Prostate gland (tissue), 2 donors: ENCODE results near the gene FHDC1. TPM values are rescaled to one million over a fixed set of nuclear protein-coding genes. Genes with fewer than 3 reads are reported as not detected.

Experiments
- DNase-seq: peaks from one replicate; pipeline ENCODE4 v3.0.0-alpha.2; 2019; ENCODE audit warnings: low spot score
- H3K27ac ChIP-seq, 2 donors: fragments of 200-600 bp; sonication (generic); 2 replicates each; pipeline ENCODE4 v1.5.1; 2017 to 2019
- H3K27me3 ChIP-seq: fragments of 200-600 bp; sonication (generic); replicated peaks from 2 replicates; pipeline ENCODE4 v1.5.1; 2019; ENCODE audit not compliant: insufficient read depth
- H3K36me3 ChIP-seq, 2 donors: fragments of 200-600 bp; sonication (generic); 1 replicate in 1 of 2; 2 replicates in 1 of 2; pipeline versions ENCODE4 v1.5.1 to v1.8.1; 2017 to 2019
- H3K4me1 ChIP-seq: fragments of 200-600 bp; sonication (generic); replicated peaks from 2 replicates; pipeline ENCODE4 v1.5.1; 2019
- H3K4me3 ChIP-seq, 2 donors: fragments of 200-600 bp; sonication (generic); 2 replicates each; pipeline ENCODE4 v1.5.1; 2017 to 2019
- H3K9me3 ChIP-seq: fragments of 200-600 bp; sonication (generic); 2 replicates; pipeline ENCODE4 v1.5.1; 2017
- CTCF ChIP-seq, 4 experiments: fragments of 200-600 bp in 2 of 4; fragments of 450-650 bp in 2 of 4; sonication (generic) in 2 of 4; IDR thresholded peaks; 1 replicate in 3 of 4; 2 replicates in 1 of 4; pipeline ENCODE4 v1.5.1; 2016 to 2019; ENCODE audit warnings: antibody characterized with exemption in 4 of 4, mild to moderate bottlenecking in 2 of 4, moderate library complexity in 2 of 4
- POLR2A ChIP-seq: fragments of 450-650 bp; IDR thresholded peaks from one replicate; pipeline ENCODE4 v1.6.1; 2016; ENCODE audit warnings: antibody characterized with exemption, mild to moderate bottlenecking
- POLR2AphosphoS5 ChIP-seq: sonication (generic); formaldehyde crosslinking; IDR thresholded peaks from one replicate; pipeline ENCODE4 v1.6.1; 2017; ENCODE audit warnings: antibody characterized with exemption
- WGBS: methylation state at CpG from one replicate; pipeline ENCODE4 v1.1.5; 2018; 5-methylcytosine and 5-hydroxymethylcytosine counted together
- intact Hi-C: fragments of 100-400 bp; cut with DNase I; formaldehyde crosslinking; loops from one replicate; pipeline ENCODE4 v1.14.2; 2022
- total RNA-seq, 2 donors: library from RNA; depleted of rRNA; stranded (reverse); fragments of >200 nt; gene quantifications; one replicate each; pipeline ENCODE4 v1.1.0, GENCODE V29; 2016

The FHDC1 gene
- total RNA-seq, 2 donors from 2014 or later: 11.0 to 15.3 TPM

- Histone ChIP-seq H3K9me3 (no peaks in the 10 kb centered on the region), H3K4me1 (no peaks in the 10 kb centered on the region), H3K36me3 (no peaks in the 10 kb centered on the region), H3K4me3 (no peak overlapping the region), H3K27ac (no peak overlapping the region), H3K27me3 (no peaks in the 10 kb centered on the region)
- intact Hi-C loops: no loop called here
- TF ChIP-seq POLR2AphosphoS5: no peak
- TF ChIP-seq POLR2A: no peak
- TF ChIP-seq CTCF (IDR thresholded peaks at IDR 0.05): no peak
- WGBS: 84% methylated on average over 9 of the region's 9 CpGs
- DNase-seq: no peak
These were observed 37.7 kb downstream of the FHDC1 start for GRCh38 chr4:152973629-152974467.

DNA sequence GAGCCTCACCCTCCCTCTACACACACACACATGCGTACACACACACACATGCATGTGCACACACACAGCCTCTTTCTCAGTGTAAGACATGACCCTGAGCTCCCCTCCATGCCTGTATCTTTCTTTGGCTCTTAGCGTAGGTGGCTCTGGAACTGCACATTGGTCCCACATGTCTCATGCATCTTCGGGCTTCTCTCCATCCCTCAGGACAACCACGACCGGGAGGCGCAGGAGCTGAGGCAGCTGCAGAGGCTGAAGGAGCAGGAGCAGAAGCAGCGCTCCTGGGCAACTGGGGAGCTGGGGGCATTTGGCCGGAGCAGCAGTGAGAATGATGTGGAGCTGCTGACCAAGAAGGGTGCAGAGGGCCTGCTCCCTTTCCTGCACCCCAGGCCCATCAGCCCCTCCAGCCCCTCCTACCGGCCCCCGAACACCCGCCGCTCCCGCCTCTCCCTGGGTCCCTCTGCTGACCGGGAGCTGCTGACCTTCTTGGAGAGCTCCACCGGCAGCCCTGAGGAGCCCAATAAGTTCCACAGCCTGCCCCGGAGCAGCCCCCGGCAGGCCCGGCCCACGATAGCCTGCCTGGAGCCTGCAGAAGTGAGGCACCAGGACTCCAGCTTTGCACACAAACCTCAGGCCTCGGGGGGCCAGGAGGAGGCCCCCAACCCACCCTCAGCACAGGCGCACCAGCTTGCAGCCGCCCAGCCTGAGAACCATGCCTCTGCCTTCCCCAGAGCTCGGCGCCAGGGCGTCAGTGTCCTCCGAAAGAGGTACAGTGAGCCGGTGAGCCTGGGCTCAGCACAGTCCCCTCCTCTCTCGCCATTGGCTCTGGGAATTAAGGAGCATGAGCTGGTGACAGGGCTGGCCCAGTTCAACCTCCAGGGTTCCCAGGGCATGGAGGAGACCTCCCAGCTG, 38.6 kb downstream of the FHDC1 start:
- H3K27me3 ChIP-seq: no peaks in the 10 kb centered on the region
- no peaks in the 10 kb centered on the region for H3K4me1 ChIP-seq
- no peak for DNase-seq
- no peak overlapping the region for H3K4me3 ChIP-seq
- WGBS: 90% methylated on average over 28 of the region's 28 CpGs
- no peak overlapping the region for H3K27ac ChIP-seq
- no peaks in the 10 kb centered on the region for H3K9me3 ChIP-seq
- no peaks in the 10 kb centered on the region for H3K36me3 ChIP-seq
- intact Hi-C loops: no loop called here
- TF ChIP-seq POLR2A (no peak), CTCF (IDR thresholded peaks at IDR 0.05) (no peak), POLR2AphosphoS5 (no peak)

DNA sequence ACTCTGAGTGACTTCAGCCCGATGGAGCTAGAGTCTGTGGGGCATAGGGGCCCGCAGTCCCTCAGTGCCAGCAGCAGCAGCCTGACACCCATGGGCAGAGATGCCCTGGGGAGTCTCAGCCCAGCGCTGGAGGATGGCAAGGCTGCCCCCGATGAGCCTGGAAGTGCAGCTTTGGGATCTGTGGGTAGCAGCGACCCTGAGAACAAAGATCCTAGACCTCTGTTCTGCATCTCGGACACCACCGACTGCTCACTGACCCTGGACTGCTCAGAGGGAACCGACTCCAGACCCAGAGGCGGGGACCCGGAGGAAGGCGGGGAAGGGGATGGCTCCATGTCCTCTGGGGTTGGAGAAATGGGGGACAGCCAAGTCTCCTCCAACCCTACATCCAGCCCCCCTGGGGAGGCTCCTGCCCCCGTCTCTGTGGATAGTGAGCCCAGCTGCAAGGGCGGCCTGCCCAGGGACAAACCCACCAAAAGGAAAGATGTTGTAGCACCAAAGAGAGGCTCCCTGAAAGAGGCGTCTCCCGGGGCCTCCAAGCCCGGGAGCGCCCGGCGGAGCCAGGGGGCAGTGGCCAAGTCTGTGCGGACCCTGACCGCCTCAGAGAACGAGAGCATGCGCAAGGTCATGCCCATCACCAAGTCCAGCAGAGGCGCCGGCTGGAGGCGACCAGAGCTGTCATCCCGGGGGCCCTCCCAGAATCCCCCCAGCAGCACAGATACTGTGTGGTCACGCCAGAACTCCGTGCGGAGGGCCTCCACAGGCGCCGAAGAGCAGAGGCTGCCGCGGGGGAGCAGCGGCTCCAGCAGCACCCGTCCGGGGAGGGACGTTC, 39.5 kb downstream of the FHDC1 start:
- WGBS: 96% methylated on average over 36 of the region's 38 CpGs
- DNase-seq: no peak
- H3K4me3 ChIP-seq: no peak overlapping the region
- no peaks in the 10 kb centered on the region for H3K9me3 ChIP-seq
- H3K4me1 ChIP-seq: no peaks in the 10 kb centered on the region
- TF ChIP-seq CTCF (IDR thresholded peaks at IDR 0.05) (no peak), POLR2AphosphoS5 (no peak), POLR2A (no peak)
- H3K36me3 ChIP-seq: no peaks in the 10 kb centered on the region
- H3K27me3 ChIP-seq: no peaks in the 10 kb centered on the region
- intact Hi-C loops: no loop called here
- no peak overlapping the region for H3K27ac ChIP-seq

DNA sequence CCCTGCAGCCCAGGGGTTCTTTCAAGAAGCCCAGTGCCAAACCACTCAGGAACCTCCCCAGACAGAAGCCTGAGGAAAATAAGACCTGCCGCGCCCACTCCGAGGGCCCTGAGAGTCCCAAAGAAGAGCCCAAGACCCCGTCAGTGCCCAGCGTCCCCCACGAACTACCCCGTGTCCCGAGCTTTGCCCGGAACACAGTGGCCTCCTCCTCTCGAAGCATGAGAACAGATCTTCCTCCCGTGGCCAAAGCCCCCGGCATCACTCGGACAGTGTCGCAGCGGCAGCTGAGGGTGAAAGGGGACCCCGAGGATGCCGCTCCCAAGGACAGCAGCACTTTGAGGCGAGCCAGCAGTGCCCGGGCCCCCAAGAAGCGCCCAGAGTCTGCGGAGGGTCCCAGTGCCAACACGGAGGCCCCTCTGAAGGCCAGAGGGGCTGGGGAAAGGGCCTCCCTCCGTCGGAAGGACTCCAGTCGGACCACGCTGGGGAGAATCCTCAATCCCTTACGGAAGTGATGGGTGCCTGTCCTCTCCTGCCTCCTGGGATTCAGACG, 40.2 kb downstream of the FHDC1 start:
- Histone ChIP-seq H3K27ac (no peak overlapping the region), H3K4me1 (no peaks in the 10 kb centered on the region), H3K9me3 (no peaks in the 10 kb centered on the region), H3K27me3 (no peaks in the 10 kb centered on the region), H3K36me3 (no peaks in the 10 kb centered on the region), H3K4me3 (no peak overlapping the region)
- no peak for DNase-seq
- intact Hi-C loops: no loop called here
- 94% methylated on average over 28 of the region's 28 CpGs for WGBS
- no peak for TF ChIP-seq POLR2A
- TF ChIP-seq CTCF (IDR thresholded peaks at IDR 0.05): no peak
- TF ChIP-seq POLR2AphosphoS5: no peak
